ENCODE results near the gene ITGB3BP. TPM values are rescaled to one million over a fixed set of nuclear protein-coding genes. Genes with fewer than 3 reads are reported as not detected.
"Not testable (repeated sequence)": the region's sequence is repeated elsewhere in the genome, so short reads cannot be mapped to it uniquely, and the experiment has no call there.

ITGB3BP gene
- polyA plus RNA-seq, 2 donors, result 17.1 to 26.7 TPM

- H3K4me3 ChIP-seq (ENCODE audit: low read depth in 1 of 2, low read length in 2 of 2), result no peak overlapping the region
- no peak overlapping the region for H3K27ac ChIP-seq (ENCODE audit: low read depth in 2 of 2, low read length in 1 of 2)
- WGBS, 2 donors, result 83 to 95% methylated on average over 7 of the region's 7 CpGs
- H3K36me3 ChIP-seq (ENCODE audit: control insufficient read depth in 2 of 2, insufficient read depth in 2 of 2, low read length in 1 of 2), result no peaks in the 10 kb centered on the region
- no peaks in the 10 kb centered on the region for H3K9me3 ChIP-seq (ENCODE audit: control insufficient read depth in 2 of 2, insufficient read depth in 1 of 2, low read depth in 1 of 2, low read length in 1 of 2)
- H3K4me1 ChIP-seq (ENCODE audit: control insufficient read depth in 2 of 2, insufficient read depth in 2 of 2, low read length in 1 of 2), result no peaks in the 10 kb centered on the region
- no peaks in the 10 kb centered on the region for H3K27me3 ChIP-seq (ENCODE audit: control insufficient read depth in 1 of 2, insufficient read depth in 2 of 2, low read length in 2 of 2)
Observed at GRCh38 chr1:63475761-63476160, 47.3 kb downstream of the ITGB3BP start.

DNA sequence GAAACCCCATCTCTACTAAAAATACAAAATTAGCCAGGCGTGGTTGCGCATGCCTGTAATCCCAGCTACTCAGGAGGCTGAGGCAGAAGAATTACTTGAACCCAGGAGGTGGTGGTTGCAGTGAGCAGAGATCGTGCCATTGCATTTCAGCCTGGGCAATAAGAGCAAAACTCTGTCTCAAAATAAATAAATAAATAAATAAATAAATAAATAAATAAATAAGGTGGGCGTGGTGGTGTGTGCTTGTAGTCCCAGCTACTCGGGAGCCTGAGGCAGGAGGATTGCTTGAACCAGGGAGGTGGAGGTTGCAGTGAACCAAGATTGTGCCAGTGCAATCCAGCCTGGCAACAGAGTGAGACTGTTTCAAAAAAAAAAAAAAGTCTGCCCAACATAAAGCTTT lies 54.3 kb downstream of the ITGB3BP start:
- H3K27ac ChIP-seq (ENCODE audit: low read depth in 2 of 2, low read length in 1 of 2); H3K36me3 ChIP-seq (ENCODE audit: control insufficient read depth in 2 of 2, insufficient read depth in 2 of 2, low read length in 1 of 2); H3K4me1 ChIP-seq (ENCODE audit: control insufficient read depth in 2 of 2, insufficient read depth in 2 of 2, low read length in 1 of 2); H3K27me3 ChIP-seq (ENCODE audit: control insufficient read depth in 1 of 2, insufficient read depth in 2 of 2, low read length in 2 of 2); H3K9me3 ChIP-seq (ENCODE audit: control insufficient read depth in 2 of 2, insufficient read depth in 1 of 2, low read depth in 1 of 2, low read length in 1 of 2); H3K4me3 ChIP-seq (ENCODE audit: low read depth in 1 of 2, low read length in 2 of 2): not testable (repeated sequence)
- 93 to 97% methylated on average over 5 of the region's 5 CpGs for WGBS, 2 donors

- Histone ChIP-seq H3K27ac (ENCODE audit: low read depth in 2 of 2, low read length in 1 of 2) (no peak overlapping the region), H3K27me3 (ENCODE audit: control insufficient read depth in 1 of 2, insufficient read depth in 2 of 2, low read length in 2 of 2) (no peaks in the 10 kb centered on the region), H3K9me3 (ENCODE audit: control insufficient read depth in 2 of 2, insufficient read depth in 1 of 2, low read depth in 1 of 2, low read length in 1 of 2) (no peaks in the 10 kb centered on the region), H3K36me3 (ENCODE audit: control insufficient read depth in 2 of 2, insufficient read depth in 2 of 2, low read length in 1 of 2) (no peaks in the 10 kb centered on the region), H3K4me3 (ENCODE audit: low read depth in 1 of 2, low read length in 2 of 2) (no peak overlapping the region), H3K4me1 (ENCODE audit: control insufficient read depth in 2 of 2, insufficient read depth in 2 of 2, low read length in 1 of 2) (no peaks in the 10 kb centered on the region)
- 90 to 91% methylated on average over 3 of the region's 3 CpGs for WGBS, 2 donors
Observed at GRCh38 chr1:63466759-63467158, 56.3 kb downstream of the ITGB3BP start.

- 78 to 80% methylated on average over 7 of the region's 7 CpGs for WGBS, 2 donors
- no peak overlapping the region for H3K4me3 ChIP-seq (ENCODE audit: low read depth in 1 of 2, low read length in 2 of 2)
- no peak overlapping the region for H3K27ac ChIP-seq (ENCODE audit: low read depth in 2 of 2, low read length in 1 of 2)
- no peaks in the 10 kb centered on the region for H3K36me3 ChIP-seq (ENCODE audit: control insufficient read depth in 2 of 2, insufficient read depth in 2 of 2, low read length in 1 of 2)
- no peaks in the 10 kb centered on the region for H3K4me1 ChIP-seq (ENCODE audit: control insufficient read depth in 2 of 2, insufficient read depth in 2 of 2, low read length in 1 of 2)
- H3K9me3 ChIP-seq (ENCODE audit: control insufficient read depth in 2 of 2, insufficient read depth in 1 of 2, low read depth in 1 of 2, low read length in 1 of 2), result no peaks in the 10 kb centered on the region
- no peaks in the 10 kb centered on the region for H3K27me3 ChIP-seq (ENCODE audit: control insufficient read depth in 1 of 2, insufficient read depth in 2 of 2, low read length in 2 of 2)
Observed at GRCh38 chr1:63466181-63466580, 56.8 kb downstream of the ITGB3BP start.

GRCh38 chr1:63463248-63463647 lies 59.8 kb downstream of the ITGB3BP start:
- no peaks in the 10 kb centered on the region for H3K27me3 ChIP-seq (ENCODE audit: control insufficient read depth in 1 of 2, insufficient read depth in 2 of 2, low read length in 2 of 2)
- H3K4me1 ChIP-seq (ENCODE audit: control insufficient read depth in 2 of 2, insufficient read depth in 2 of 2, low read length in 1 of 2), result no peaks in the 10 kb centered on the region
- H3K27ac ChIP-seq (ENCODE audit: low read depth in 2 of 2, low read length in 1 of 2), result no peak overlapping the region
- H3K4me3 ChIP-seq (ENCODE audit: low read depth in 1 of 2, low read length in 2 of 2), result no peak overlapping the region
- 79 to 84% methylated on average over 3 of the region's 3 CpGs for WGBS, 2 donors
- no peaks in the 10 kb centered on the region for H3K36me3 ChIP-seq (ENCODE audit: control insufficient read depth in 2 of 2, insufficient read depth in 2 of 2, low read length in 1 of 2)
- no peaks in the 10 kb centered on the region for H3K9me3 ChIP-seq (ENCODE audit: control insufficient read depth in 2 of 2, insufficient read depth in 1 of 2, low read depth in 1 of 2, low read length in 1 of 2)

GRCh38 chr1:63461661-63462230 lies 61.3 kb downstream of the ITGB3BP start:
- 98% methylated on average over 1 of the region's 1 CpG for WGBS, 2 donors
- H3K9me3 ChIP-seq (ENCODE audit: control insufficient read depth in 2 of 2, insufficient read depth in 1 of 2, low read depth in 1 of 2, low read length in 1 of 2), result no peaks in the 10 kb centered on the region
- H3K27me3 ChIP-seq (ENCODE audit: control insufficient read depth in 1 of 2, insufficient read depth in 2 of 2, low read length in 2 of 2), result no peaks in the 10 kb centered on the region
- no peaks in the 10 kb centered on the region for H3K36me3 ChIP-seq (ENCODE audit: control insufficient read depth in 2 of 2, insufficient read depth in 2 of 2, low read length in 1 of 2)
- H3K4me1 ChIP-seq (ENCODE audit: control insufficient read depth in 2 of 2, insufficient read depth in 2 of 2, low read length in 1 of 2), result no peaks in the 10 kb centered on the region
- H3K4me3 ChIP-seq (ENCODE audit: low read depth in 1 of 2, low read length in 2 of 2), result no peak overlapping the region
- H3K27ac ChIP-seq (ENCODE audit: low read depth in 2 of 2, low read length in 1 of 2), result no peak overlapping the region

DNA sequence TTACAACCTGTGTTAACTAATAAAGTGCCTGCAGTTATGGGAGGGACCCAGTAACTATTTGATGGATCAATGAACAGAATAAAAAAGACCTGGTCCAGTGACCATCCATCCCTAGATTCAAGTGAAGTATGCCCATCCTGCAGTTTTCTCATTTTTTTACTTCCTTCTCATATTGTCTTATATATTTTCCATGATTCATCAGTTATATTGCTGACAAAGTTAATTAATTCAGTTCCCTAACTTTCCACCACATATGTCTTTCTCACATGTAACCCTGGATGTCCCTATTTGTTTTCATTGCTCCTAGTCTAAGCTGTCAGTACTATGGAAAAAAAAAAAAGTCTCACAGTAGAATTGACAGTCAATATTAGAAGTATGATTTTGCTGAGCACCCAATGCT lies 64.3 kb downstream of the ITGB3BP start:
- Histone ChIP-seq H3K4me3 (ENCODE audit: low read depth in 1 of 2, low read length in 2 of 2) (no peak overlapping the region), H3K9me3 (ENCODE audit: control insufficient read depth in 2 of 2, insufficient read depth in 1 of 2, low read depth in 1 of 2, low read length in 1 of 2) (no peaks in the 10 kb centered on the region), H3K4me1 (ENCODE audit: control insufficient read depth in 2 of 2, insufficient read depth in 2 of 2, low read length in 1 of 2) (no peaks in the 10 kb centered on the region), H3K27ac (ENCODE audit: low read depth in 2 of 2, low read length in 1 of 2) (no peak overlapping the region), H3K27me3 (ENCODE audit: control insufficient read depth in 1 of 2, insufficient read depth in 2 of 2, low read length in 2 of 2) (no peaks in the 10 kb centered on the region), H3K36me3 (ENCODE audit: control insufficient read depth in 2 of 2, insufficient read depth in 2 of 2, low read length in 1 of 2) (no peaks in the 10 kb centered on the region)

- Histone ChIP-seq H3K4me1 (ENCODE audit: control insufficient read depth in 2 of 2, insufficient read depth in 2 of 2, low read length in 1 of 2) (no peaks in the 10 kb centered on the region), H3K9me3 (ENCODE audit: control insufficient read depth in 2 of 2, insufficient read depth in 1 of 2, low read depth in 1 of 2, low read length in 1 of 2) (no peaks in the 10 kb centered on the region), H3K36me3 (ENCODE audit: control insufficient read depth in 2 of 2, insufficient read depth in 2 of 2, low read length in 1 of 2) (no peaks in the 10 kb centered on the region), H3K27me3 (ENCODE audit: control insufficient read depth in 1 of 2, insufficient read depth in 2 of 2, low read length in 2 of 2) (no peaks in the 10 kb centered on the region), H3K4me3 (ENCODE audit: low read depth in 1 of 2, low read length in 2 of 2) (no peak overlapping the region), H3K27ac (ENCODE audit: low read depth in 2 of 2, low read length in 1 of 2) (no peak overlapping the region)
Observed at GRCh38 chr1:63454269-63454668, 68.8 kb downstream of the ITGB3BP start.

GRCh38 chr1:63453232-63453631 lies 69.8 kb downstream of the ITGB3BP start:
- no peaks in the 10 kb centered on the region for H3K4me1 ChIP-seq (ENCODE audit: control insufficient read depth in 2 of 2, insufficient read depth in 2 of 2, low read length in 1 of 2)
- no peaks in the 10 kb centered on the region for H3K36me3 ChIP-seq (ENCODE audit: control insufficient read depth in 2 of 2, insufficient read depth in 2 of 2, low read length in 1 of 2)
- H3K27me3 ChIP-seq (ENCODE audit: control insufficient read depth in 1 of 2, insufficient read depth in 2 of 2, low read length in 2 of 2), result no peaks in the 10 kb centered on the region
- no peaks in the 10 kb centered on the region for H3K9me3 ChIP-seq (ENCODE audit: control insufficient read depth in 2 of 2, insufficient read depth in 1 of 2, low read depth in 1 of 2, low read length in 1 of 2)
- WGBS, 2 donors, result 93 to 97% methylated on average over 2 of the region's 2 CpGs
- H3K27ac ChIP-seq (ENCODE audit: low read depth in 2 of 2, low read length in 1 of 2), result no peak overlapping the region
- H3K4me3 ChIP-seq (ENCODE audit: low read depth in 1 of 2, low read length in 2 of 2), result no peak overlapping the region

DNA sequence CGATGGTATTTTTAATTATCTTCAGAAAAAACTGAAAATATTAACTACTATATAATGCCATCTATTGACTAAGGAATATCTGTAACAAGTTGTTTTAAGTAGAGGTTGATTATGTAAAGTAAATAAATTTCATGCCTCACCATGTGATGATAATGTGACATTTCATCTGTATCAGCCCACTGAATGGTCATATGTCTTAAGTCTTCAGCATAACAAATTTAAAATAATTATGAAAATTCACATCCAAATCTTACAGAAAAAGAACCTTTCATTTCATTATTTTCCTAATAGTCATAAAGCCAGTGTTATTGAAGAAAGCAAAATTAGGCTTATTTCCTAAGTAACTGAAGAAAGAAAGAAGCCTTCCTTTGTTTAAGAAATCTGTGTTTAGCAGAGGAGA lies 72.6 kb downstream of the ITGB3BP start:
- Histone ChIP-seq H3K27me3 (ENCODE audit: control insufficient read depth in 1 of 2, insufficient read depth in 2 of 2, low read length in 2 of 2) (no peaks in the 10 kb centered on the region), H3K36me3 (ENCODE audit: control insufficient read depth in 2 of 2, insufficient read depth in 2 of 2, low read length in 1 of 2) (no peaks in the 10 kb centered on the region), H3K4me3 (ENCODE audit: low read depth in 1 of 2, low read length in 2 of 2) (no peak overlapping the region), H3K27ac (ENCODE audit: low read depth in 2 of 2, low read length in 1 of 2) (no peak overlapping the region), H3K4me1 (ENCODE audit: control insufficient read depth in 2 of 2, insufficient read depth in 2 of 2, low read length in 1 of 2) (no peaks in the 10 kb centered on the region), H3K9me3 (ENCODE audit: control insufficient read depth in 2 of 2, insufficient read depth in 1 of 2, low read depth in 1 of 2, low read length in 1 of 2) (no peaks in the 10 kb centered on the region)
- 64 to 87% methylated on average over 1 of the region's 1 CpG for WGBS, 2 donors

Data from esophagus (tissue), 2 donors.